NCI-H510A (cell line): Measurements from ENCODE around the gene ITGB5.
"Not testable (repeated sequence)": the region's sequence is repeated elsewhere in the genome, so short reads cannot be mapped to it uniquely, and the experiment has no call there.

ENCODE experiments used
- DNase-seq: peaks from one replicate; lab custom pipeline; 2025; lab: John Stamatoyannopoulos, UW

ITGB5 gene

DNA sequence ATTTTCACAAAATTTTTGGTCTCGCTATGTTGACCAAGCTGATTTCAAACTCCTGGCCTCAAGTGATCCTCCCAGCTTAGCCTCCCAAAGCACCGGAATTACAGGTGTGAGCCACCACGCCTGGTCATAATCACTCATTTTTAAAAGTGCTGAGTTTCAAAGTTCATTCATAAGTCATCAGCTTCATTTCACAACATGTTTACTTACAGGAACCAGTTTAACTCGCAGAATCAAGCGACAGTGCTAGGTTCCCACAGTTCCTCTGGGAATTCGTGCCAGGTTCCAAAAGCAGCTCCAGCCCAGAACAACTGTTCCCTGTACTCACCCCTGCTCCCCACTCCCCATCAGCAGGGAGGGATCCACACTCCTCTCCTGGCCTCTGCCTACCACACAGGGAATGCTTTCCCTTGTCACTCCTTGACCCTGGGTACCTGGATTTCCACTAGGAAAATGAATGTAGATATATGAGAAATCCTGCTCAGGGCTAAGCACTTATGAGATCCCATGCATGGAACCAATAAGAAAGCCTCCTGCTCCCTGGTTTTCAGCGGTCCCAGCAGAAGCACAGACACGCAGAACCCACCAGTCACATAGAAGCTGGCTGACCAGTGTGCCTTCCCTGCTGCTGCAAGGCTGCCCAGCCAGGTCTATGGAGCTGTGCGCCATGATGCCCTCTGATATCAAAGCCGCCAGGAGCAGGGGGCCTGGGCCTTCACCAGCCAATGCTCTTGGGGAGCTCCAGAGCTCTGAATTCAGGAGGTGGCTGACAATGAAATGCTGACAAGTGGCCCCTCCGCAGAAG lies 72.3 kb downstream of the ITGB5 start:
- no peak for DNase-seq

DNA sequence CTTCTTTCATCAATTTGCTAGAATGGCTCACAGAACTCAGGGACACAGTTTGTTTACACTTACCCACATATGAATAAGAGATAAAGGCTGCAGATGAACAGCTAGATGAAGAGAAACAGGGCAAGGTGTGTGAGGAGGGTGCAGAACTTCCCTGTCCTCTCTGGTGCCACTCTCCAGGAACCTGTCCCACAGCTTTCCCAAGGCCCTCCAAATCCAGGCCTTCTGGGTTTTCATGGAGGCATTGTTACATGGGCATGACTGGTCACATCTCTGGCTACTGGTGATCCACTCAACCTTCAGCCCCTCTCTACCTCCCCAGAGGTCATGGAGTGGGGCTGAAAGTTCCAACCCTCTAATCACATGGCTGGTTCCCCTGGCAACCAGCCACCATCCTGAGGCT lies 73.6 kb downstream of the ITGB5 start:
- DNase-seq: no peak

DNA sequence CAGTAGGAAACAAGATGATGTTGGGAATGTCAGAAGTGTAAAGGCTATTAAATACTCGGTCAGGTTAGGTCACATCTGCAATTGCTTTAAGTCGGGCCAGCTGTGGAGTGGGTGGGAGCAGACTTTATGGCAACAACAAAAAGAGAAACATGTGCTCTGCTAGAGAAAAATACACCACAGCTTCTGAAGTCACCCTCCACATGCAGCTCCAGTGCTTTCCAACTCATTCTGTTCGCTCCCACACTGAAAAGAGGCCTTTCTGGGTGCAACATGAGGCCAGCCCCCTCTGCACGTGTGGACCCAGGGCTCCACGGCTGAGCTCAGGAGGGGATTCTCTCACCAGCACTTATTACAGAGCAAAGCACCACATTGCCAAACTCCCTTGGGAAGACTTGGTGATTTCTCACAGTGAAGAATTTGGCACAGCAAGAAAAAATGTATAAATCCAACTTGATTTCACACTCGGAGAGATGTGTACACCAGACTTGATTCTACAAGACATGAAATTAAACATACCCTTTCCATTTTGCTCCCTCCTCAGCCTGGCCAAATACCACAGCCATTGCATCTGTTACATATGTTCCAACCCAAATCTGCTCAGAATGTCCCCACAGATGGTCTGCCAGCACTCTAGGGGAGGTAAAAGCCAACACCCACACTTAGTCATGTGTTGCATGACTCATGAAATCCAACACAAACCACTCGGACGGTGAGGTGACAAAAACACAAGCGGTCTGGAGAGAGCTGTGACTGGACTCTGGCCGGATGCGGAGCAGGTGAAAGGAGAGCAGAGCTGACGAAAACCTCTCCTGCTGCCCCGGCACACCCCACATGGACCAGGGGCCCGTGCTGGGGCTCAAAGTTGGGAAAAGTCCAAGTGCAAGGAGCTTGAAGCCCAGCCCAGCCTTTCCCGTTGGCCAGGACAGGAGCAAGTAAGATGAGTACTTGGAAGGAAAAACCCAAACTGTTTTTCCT lies 74.6 kb downstream of the ITGB5 start:
- DNase-seq: no peak

DNA sequence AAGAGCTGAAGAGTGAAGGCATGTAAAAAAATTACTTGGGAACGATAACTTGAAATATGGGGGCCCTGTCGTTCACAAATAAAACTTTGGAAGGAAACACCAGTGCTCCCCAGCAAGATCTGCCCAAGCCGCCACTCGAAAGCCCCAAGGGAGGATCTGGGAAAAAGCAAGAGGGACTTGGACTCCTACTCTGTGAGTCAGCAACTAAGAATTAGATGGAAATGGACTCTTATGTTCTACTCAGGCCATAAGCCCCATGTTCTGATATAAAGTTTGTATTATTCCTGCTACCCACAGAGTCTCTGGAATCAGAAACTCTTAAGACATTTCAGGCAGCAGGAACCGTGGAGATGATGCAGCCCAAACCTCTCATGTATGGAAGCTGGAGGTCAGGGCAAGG lies 75.7 kb downstream of the ITGB5 start:
- DNase-seq: no peak

DNA sequence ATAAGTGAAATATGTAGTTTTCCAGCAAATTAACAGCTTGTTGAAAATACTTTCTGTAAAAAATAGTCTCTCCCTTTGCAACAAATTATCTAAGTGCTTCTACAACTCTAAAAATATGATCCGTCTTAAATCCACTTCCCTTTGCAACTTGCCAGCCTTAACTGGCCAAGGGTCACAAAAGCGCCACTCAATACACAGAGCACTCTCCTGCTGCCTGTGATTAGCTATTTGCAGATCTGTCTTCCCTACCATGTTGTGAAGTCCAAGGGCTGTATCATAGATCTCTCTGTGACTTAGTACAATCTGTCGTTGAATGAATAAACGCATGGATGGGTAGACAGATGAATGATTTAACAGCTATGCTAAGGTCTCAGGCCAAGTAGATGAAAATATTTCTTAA lies 76.2 kb downstream of the ITGB5 start:
- no peak for DNase-seq

DNA sequence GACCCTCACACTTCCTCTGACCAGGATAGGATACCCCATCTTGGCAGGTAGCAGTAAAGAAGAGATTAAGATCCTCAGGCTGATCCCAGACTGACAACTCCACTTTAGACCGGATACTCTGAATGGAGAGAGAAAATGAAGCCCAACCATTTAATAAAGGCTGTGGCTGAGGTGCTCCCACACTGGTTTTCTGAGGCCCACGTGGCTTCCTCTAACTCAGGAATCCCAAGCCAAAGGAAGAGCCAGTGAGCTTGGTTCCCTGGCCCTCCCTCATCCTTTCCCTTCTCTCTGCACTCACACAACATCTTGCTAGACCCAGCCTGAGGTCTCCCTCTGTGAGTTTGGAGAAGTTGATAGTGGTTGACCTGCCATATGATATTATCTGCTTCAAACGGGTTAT lies 78.1 kb downstream of the ITGB5 start:
- no peak for DNase-seq

DNA sequence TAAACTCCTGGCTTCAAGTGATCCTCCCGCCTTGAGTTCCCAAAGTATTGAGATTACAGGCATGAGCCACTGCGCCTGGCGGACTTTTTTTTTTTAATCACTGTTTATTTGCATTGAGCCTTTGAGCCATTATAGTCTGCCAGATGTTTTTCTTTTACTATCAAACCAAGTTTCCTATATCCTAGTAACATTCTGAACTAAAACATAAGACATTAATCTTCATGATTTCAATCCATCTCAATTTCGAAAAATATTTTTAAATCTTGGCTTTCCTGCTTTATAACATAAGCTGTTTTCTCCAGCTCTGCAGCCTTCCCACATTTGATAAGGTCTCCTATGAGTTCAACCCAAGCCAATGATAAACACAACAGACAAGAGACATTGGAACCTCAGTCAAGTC lies 81.5 kb downstream of the ITGB5 start:
- no peak for DNase-seq

DNA sequence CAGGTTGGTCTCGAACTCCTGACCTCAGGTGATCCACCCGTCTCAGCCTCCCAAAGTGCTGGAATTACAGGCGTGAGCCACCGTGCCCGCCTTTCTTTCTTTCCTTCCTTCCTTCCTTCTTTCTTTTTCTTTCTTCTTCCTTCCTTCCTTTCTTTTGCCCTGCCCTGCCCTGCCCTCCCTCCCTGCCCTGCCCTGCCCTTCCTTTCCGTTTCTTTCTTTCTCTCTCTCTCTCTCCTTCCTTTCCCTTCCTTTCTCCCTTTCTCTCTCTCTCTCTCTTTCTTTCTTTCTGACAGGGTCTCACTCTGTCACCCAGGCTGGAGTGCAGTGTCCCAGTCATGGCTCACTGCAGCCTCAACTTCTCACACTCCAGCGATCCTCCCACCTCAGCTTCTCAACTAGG lies 82.3 kb downstream of the ITGB5 start:
- no peak for DNase-seq

DNA sequence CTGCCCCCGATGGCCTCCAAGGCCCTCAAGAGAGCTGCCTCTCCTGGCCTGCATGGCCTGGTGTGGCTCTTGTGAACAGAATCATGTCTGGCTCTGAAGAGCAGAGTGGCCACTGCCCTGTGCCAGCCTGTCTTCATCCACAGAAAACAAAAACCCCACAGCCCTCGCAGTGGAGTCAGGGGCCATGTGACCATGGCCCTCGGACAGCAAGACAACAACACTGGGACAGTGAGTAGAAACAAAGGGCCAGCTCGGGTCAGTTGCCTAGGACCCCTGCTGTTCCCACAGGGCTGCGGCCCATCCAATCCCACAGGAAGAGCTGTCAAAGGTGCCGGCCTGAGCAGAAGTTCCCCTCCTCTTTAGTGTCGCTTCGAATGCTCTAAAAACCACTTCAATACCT lies 84.5 kb downstream of the ITGB5 start:
- DNase-seq: no peak

DNA sequence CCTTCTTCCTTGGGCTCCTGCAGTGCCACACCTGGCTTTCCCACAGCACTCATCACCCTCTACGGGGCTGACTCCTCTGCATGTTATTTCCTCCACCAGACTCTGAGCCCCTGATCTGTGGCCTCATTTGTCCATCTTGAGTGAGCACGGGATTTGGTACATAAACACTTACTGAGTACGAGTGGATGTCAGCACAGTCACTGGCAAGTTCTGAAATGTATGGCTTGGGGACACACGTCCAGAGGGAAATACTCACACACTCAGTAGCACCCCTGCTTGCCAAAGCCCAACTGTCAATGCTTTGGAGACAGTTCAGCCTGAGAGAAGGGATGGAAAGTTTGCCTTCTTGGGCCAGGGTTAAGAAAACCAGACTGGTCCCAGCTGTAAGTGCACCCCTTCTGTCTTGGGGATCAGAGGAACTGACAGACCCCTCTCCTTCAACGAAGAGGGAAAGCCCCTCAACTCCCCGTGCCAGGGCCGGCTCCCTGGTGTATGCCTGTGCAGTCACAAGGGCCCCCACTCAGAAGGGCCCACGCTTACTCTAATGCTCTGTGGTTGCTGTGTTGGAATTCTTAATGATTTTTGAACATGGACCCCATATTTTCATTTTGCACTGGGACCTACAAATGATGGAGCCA lies 85.0 kb downstream of the ITGB5 start:
- no peak for DNase-seq

DNA sequence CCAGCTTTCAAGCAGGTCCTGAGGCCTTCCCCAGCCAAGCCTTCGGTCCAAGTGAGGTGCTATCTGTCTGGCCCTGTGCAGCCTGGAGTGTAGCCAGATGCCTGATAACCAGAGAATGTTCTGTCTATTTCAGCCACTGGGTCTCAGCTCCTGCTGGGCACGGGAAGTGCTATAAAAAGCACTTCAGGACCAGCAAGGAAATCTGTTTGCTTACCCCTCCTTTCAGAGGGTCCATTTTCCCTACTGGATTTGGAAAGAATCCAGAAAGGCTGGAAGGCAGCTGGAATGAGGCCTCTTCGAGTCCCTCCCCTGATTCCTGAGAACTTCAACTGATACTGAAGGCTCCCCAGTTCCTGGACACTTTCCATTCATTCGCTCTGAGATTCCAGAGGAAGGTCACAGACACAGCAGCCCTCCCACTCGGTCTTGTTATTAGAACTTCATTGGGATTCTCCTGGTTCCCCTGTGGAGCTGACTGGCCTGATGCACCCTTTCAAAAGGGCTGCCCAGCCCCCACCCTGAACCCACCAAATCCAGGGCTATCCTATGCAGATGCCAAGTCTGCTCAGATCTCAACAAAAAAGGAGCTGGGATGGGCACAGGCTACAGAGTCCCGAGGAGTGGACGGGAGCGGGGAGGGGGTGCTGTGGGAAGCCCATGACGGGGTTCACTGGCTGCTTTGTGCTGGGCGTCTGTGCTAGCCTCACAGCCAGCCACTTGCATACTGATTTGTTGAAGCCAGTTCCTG lies 86.5 kb downstream of the ITGB5 start:
- no peak for DNase-seq

DNA sequence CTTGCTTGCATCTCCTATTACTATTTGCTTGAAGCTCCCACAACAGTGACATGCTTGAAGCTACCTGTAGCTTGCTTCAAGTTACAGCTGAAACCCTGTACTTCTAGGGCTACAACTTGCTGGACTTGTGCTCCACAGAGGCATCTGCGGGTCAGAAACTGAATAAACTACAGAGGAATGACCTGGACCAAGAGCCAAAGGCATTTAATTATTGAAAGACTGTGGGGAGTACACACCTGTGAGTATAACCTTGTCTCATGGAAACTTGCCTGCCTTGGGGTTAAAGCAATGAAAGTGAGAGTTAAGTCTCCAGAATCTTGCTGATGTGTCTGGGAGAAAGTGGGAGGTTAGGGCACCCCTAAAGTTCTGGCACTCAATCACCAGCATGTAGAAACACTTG lies 87.1 kb downstream of the ITGB5 start:
- no peak for DNase-seq

DNA sequence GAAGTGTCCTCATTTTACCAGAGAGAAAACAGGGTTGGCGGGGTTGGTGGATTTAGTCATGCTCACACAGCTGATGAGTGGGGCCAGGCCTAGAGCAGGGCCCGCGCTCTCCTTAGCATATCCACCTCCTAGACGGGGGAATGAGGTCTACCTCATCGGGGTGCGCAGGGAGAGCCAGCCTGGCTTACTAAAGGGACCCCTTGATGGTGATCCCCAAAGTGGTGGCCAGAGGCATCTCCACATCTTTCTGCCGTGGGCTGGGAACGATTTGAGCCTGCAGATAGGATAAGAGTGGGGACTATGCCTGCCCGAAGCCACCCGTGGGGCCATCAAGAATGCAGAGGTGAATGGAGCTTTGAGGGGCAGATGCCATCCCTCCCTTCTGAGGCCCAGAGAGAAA lies 87.5 kb downstream of the ITGB5 start:
- no peak for DNase-seq

DNA sequence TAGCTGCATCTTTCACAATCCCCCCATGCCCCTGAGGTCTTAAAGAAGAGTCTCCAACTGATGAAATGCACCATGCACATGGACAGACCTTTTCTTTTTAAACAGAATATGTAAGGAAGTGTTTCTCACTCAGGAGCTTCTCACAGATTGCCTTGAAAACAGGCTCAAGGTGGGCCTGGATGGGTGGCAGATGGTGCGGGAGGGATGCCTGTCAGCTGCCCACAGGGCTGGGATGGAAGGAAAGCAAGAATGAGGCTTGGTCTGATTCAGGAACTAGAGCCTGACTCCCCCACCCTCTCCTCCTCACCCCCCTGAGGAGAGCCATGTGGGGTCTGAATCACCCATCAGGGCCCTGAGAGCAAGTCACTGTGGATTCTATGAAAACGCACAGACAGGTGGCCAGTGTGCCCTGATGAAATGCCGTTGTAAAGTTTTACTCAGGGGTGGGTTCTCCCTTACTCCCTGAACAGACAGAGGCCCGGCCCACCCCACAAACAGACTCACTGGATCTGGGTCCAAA lies 89.7 kb downstream of the ITGB5 start:
- DNase-seq: no peak

DNA sequence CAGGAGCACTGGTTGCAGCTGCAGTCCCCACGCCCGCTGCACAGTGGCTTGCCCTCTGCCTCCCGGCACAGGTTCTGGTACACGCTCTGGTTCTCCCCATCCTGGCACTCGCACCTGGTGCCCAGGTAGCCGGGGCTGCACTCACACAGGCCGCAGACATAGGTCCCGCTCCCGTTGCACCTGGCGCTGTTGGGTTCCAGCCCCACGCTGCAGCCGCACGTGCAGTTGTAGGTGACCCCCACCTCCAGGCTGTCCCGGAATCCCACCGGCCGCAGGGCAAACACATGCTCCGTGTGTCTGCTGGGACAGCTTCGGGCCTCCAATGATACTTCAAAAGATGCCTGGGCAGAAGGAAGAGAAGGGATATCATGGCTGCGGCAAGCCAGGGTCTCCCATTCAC lies 90.7 kb downstream of the ITGB5 start:
- DNase-seq: no peak

DNA sequence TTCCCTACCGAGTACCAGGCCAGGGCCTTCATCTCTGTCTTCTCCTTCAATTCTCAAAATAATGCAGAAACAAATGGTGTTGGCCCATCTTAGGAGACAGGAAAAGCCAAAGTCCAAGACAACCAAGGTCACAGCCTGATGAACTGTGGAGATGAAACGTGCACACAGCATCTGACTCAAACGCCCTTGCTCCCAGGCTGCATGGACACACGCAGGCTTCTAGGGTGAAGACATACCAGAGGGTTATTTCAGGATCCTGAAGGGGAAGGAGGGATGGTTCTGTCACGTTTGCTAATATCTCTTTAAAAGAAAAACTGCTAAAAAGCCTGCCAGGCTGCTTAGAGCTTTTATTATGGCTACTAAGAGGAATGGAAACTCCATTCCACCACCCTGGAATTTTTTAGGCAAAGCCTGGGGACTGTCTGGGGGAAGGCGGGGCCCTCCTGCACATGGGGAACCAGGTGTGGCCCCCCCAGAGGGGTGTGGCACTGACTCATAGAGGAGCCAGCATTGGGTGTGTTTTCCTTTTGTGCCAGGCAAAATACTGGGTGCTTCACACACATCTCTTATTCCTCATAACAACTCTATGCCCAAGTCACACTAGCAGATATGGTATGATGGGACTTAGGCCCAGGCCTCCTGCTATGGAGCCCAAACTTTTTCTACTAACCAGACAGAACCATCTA lies 94.0 kb downstream of the ITGB5 start:
- no peak for DNase-seq

DNA sequence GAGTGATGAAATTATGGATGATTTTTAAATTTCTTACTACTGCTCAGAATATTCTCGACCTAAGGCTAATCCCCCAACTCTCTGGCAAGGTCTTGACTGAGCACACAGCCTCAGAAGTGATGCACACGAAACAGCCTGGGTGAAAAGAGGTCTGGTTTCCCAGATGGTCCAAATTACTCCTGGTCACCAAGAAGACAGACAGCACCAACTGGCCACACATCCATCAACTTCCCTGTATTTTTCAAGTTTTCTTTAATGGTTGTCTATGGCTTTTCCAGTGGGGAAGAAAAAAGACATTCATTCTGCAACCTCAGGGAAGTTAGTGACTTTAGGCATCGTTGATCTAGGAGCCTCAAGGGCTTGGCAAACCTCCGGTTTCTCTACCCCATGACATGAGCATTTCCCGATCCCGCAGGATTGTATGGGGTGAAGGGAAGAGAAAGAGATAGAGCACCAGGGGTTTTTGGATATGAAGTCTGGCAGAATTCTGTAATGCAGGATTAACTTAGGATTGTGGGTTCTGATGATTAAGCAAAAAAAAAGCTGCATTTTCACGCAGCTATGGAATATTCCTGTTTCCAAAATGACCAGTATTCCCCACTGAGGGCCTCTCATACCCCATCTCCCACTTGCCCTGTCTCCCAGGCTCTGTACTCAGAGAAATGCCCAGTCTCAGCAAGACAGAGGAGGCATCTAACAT lies 94.7 kb downstream of the ITGB5 start:
- DNase-seq: no peak

DNA sequence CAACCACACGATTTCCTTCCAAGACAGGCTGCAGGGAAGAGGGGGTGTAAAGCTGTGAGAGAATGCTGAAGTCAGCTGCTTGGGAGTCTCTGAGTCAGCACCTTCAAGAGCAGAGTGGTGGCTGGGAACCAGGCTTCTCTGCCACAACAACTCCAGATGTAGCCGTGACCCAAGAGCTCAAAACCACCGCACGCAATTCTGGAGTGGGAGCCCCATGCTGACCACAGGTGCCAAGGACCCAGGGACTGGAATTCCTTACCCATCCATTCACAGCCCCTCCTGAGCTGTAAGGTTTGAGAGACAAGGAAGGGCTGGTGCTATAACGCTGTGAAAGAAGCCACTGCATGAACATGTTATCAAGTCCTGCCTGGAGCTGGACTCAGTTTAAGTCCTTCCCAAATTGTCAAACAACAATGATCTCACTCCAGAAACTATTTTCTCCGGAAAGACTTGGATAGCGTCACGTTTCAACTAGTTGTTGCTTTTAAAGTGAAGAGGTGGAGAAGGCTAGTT lies 95.5 kb downstream of the ITGB5 start:
- DNase-seq: no peak

DNA sequence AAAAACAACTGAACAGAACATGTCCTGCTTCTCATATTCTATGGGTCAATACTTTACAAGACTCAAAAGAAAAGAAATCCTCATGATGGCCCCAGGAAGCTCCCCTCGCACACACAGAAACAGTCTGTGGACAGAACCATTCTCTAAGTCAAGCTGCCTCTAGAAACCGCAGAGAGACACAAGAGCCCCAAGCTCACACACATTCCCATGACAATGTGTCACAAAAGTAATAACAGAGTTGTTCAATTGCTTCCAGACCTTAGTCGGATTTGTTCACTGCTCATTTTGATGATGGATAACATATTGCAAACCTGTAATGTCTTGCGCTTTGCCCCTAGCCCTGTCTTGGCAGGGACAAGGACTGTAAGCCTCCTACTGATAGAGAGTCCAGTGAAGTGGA lies 96.0 kb downstream of the ITGB5 start:
- no peak for DNase-seq

DNA sequence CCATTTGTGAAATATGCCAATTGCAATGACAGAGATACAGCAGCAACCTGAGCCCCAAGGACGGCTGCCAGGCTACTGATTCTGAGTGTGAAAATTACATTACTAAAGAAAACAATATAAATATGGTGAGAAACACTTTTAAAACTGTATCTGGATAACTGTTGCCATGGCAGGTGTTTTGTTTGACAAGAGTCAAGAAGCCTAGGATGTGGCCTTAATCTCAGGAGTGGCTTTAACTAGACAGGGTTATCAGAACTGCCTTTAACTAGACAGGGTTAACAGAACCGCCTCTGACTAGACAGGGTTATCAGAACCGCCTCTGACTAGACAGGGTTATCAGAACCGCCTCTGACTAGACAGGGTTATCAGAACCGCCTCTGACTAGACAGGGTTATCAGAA lies 98.1 kb downstream of the ITGB5 start:
- not testable (repeated sequence) for DNase-seq
